ENCODE data around the gene MYRFL.
"Not testable (repeated sequence)": the region's sequence is repeated elsewhere in the genome, so short reads cannot be mapped to it uniquely, and the experiment has no call there.

Gene MYRFL

GRCh38 chr12:69844416-69844815, 19.4 kb downstream of the MYRFL start:
- DNase-seq = no peak

- no peak for DNase-seq
Measured at GRCh38 chr12:69844836-69845235, 19.8 kb downstream of the MYRFL start.

- no peak for DNase-seq
Measured at GRCh38 chr12:69846976-69847375, 21.9 kb downstream of the MYRFL start.

- DNase-seq = no peak
Measured at GRCh38 chr12:69851976-69852375, 26.9 kb downstream of the MYRFL start.

- not testable (repeated sequence) for DNase-seq
Measured at GRCh38 chr12:69853176-69853961, 28.3 kb downstream of the MYRFL start.

GRCh38 chr12:69866698-69867097, 41.7 kb downstream of the MYRFL start:
- DNase-seq = no peak

GRCh38 chr12:69868695-69869094, 43.7 kb downstream of the MYRFL start:
- DNase-seq = no peak

- no peak for DNase-seq
Measured at GRCh38 chr12:69872804-69873203, 47.8 kb downstream of the MYRFL start.

GRCh38 chr12:69873429-69873828, 48.4 kb downstream of the MYRFL start:
- DNase-seq = no peak

GRCh38 chr12:69874606-69875005, 49.6 kb downstream of the MYRFL start:
- DNase-seq = no peak

GRCh38 chr12:69875416-69875935, 50.4 kb downstream of the MYRFL start:
- no peak for DNase-seq

GRCh38 chr12:69879007-69879960, 54.3 kb downstream of the MYRFL start:
- peak; percentile 64 for DNase-seq

- no peak for DNase-seq
Measured at GRCh38 chr12:69880571-69880970, 55.5 kb downstream of the MYRFL start.

GRCh38 chr12:69881771-69882170, 56.7 kb downstream of the MYRFL start:
- DNase-seq = no peak

- DNase-seq = peak; percentile 70
Measured at GRCh38 chr12:69884386-69884785, 59.4 kb downstream of the MYRFL start.

- no peak for DNase-seq
Measured at GRCh38 chr12:69885658-69886057, 60.6 kb downstream of the MYRFL start.

- DNase-seq = no peak
Measured at GRCh38 chr12:69886109-69886508, 61.1 kb downstream of the MYRFL start.

- DNase-seq = no peak
Measured at GRCh38 chr12:69886715-69887114, 61.7 kb downstream of the MYRFL start.

GRCh38 chr12:69888901-69889300, 63.9 kb downstream of the MYRFL start:
- DNase-seq = no peak

GRCh38 chr12:69894800-69895383, 69.9 kb downstream of the MYRFL start:
- no peak for DNase-seq

- DNase-seq = peak; percentile 55
Measured at GRCh38 chr12:69896653-69897381, 71.8 kb downstream of the MYRFL start.

- no peak for DNase-seq
Measured at GRCh38 chr12:69897744-69898143, 72.7 kb downstream of the MYRFL start.

GRCh38 chr12:69898236-69898635, 73.2 kb downstream of the MYRFL start:
- no peak for DNase-seq

All from NCI-H146 (cell line).